ENCODE data around the gene ACOT7.
"Not testable (repeated sequence)": the region's sequence is repeated elsewhere in the genome, so short reads cannot be mapped to it uniquely, and the experiment has no call there.

ACOT7 gene

DNA sequence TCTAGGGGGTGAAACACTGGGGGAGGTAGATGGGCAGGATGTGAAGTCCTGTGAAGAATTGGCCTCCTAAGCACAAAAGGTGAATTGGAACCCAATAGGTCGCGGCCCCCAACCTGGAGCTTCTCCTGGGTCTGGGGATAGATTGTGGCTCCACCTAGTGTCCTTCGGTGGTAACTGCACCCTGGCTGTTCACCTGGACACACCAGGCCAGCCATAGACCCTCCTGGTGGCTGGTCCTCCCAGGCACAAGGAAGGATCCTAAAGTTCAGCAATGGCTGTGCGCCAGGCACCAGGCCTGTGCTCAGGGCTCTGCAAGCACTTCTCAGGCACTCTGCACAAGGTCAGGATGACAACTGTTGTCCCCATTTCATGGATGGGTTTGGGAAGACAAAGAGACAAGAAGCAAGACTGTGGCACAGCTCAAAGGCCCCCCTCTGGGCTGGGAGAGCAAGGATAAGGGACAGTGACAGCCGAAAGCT lies 44.5 kb upstream of the ACOT7 start:
- H3K4me2 ChIP-seq (ENCODE audit: low read depth, low read length): no peak overlapping the region
- DNase-seq: peak; percentile 45
- H3K4me3 ChIP-seq (ENCODE audit: low read length): no peak overlapping the region
- no peaks in the 10 kb centered on the region for H3F3A ChIP-seq (ENCODE audit: insufficient read depth, low read length)
- H3K27ac ChIP-seq (ENCODE audit: low read length): no peak overlapping the region
- H3K79me2 ChIP-seq (ENCODE audit: low read length): no peaks in the 10 kb centered on the region
- H3K4me1 ChIP-seq (ENCODE audit: low read length): no peaks in the 10 kb centered on the region
- peaks cover 68% of the 10 kb centered on the region for H3K27me3 ChIP-seq (replicated peaks; ENCODE audit: insufficient read depth, low read length)
- no peaks in the 10 kb centered on the region for H3K36me3 ChIP-seq (replicated peaks; ENCODE audit: insufficient read depth, low read length)
- no peak overlapping the region for H3K9ac ChIP-seq (ENCODE audit: low read length)
- no peaks in the 10 kb centered on the region for H3K9me2 ChIP-seq (replicated peaks; ENCODE audit: insufficient read depth, low read length)
- H4K20me1 ChIP-seq (ENCODE audit: insufficient read depth, low read length): no peaks in the 10 kb centered on the region
- no peaks in the 10 kb centered on the region for H3K9me3 ChIP-seq (replicated peaks; ENCODE audit: insufficient read depth, low read length)
- TF ChIP-seq, protein P1, sequence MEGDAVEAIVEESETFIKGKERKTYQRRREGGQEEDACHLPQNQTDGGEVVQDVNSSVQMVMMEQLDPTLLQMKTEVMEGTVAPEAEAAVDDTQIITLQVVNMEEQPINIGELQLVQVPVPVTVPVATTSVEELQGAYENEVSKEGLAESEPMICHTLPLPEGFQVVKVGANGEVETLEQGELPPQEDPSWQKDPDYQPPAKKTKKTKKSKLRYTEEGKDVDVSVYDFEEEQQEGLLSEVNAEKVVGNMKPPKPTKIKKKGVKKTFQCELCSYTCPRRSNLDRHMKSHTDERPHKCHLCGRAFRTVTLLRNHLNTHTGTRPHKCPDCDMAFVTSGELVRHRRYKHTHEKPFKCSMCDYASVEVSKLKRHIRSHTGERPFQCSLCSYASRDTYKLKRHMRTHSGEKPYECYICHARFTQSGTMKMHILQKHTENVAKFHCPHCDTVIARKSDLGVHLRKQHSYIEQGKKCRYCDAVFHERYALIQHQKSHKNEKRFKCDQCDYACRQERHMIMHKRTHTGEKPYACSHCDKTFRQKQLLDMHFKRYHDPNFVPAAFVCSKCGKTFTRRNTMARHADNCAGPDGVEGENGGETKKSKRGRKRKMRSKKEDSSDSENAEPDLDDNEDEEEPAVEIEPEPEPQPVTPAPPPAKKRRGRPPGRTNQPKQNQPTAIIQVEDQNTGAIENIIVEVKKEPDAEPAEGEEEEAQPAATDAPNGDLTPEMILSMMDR (IDR thresholded peaks at IDR 0.05; ENCODE audit: low read length): peak; percentile 83
- TF ChIP-seq EZH2 (optimal IDR thresholded peaks at IDR 0.05; ENCODE audit: low read depth, low read length) (no peak), EZH2phosphoT487 (IDR thresholded peaks at IDR 0.05; ENCODE audit: low read length) (no peak)
- no peak overlapping the region for H2AFZ ChIP-seq (ENCODE audit: low read length)

DNA sequence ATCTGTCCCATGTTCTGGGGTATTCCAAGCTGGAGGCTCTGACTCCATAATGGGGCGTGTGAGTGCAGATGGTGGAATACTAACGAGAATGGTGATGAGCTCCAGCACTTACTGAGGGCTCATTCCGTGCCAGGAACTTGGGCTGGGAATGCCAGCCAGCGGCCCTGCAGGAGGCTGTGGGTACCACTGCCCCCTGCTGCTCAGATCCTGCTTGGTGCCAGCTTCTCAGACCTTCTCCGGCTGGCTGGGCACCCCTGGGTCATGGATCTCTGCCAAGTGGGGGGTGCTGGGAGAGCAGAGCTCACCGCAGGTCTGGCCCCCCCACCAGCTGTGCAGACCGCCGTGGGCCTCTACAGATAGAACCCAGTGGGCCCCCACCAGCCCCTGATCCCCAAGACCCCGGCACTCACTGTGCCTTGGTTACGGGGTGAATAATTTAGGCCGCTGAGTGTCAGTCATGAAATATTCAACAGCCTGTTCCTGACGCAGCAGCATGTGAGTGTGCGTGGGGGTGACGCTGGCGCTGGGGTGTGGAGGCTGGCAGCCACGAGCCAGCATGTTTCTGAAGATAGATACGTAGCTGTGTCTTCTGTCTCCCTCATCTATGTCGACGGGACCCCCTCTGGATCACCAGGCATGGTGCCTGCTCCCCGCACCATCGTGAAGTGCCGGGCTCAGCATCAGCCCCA lies 43.6 kb upstream of the ACOT7 start:
- H3K27ac ChIP-seq (ENCODE audit: low read length); H3K9ac ChIP-seq (ENCODE audit: low read length); H3F3A ChIP-seq (ENCODE audit: insufficient read depth, low read length); H3K9me2 ChIP-seq (replicated peaks; ENCODE audit: insufficient read depth, low read length); H3K4me1 ChIP-seq (ENCODE audit: low read length); H3K9me3 ChIP-seq (replicated peaks; ENCODE audit: insufficient read depth, low read length); H3K4me2 ChIP-seq (ENCODE audit: low read depth, low read length); DNase-seq; H2AFZ ChIP-seq (ENCODE audit: low read length); H3K36me3 ChIP-seq (replicated peaks; ENCODE audit: insufficient read depth, low read length); H3K4me3 ChIP-seq (ENCODE audit: low read length); H3K79me2 ChIP-seq (ENCODE audit: low read length); H4K20me1 ChIP-seq (ENCODE audit: insufficient read depth, low read length): not testable (repeated sequence)
- TF ChIP-seq, protein P1 (IDR thresholded peaks at IDR 0.05; ENCODE audit: low read length): peak; percentile 15
- H3K27me3 ChIP-seq (replicated peaks; ENCODE audit: insufficient read depth, low read length): peaks cover 71% of the 10 kb centered on the region

DNA sequence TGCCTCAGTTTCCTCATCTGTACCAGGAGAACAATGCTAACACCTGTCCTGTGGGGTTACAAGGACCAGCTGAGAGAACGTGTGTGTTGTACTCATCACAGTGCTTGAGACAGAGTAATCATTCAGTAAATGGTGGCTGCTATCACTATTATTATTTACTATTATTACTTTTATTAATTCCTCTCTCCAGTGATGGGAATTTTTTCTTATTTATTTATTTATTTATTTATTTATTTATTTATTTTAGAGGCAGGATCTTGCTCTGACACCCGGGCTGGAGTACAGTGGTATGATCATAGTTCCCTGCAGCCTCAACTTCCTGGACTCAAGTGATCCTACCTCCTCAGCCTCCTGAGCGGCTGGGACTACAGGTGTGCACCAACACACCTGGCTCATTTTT lies 42.7 kb upstream of the ACOT7 start:
- DNase-seq; H3K9me2 ChIP-seq (replicated peaks; ENCODE audit: insufficient read depth, low read length); H3K36me3 ChIP-seq (replicated peaks; ENCODE audit: insufficient read depth, low read length); H3K4me2 ChIP-seq (ENCODE audit: low read depth, low read length); H3K9me3 ChIP-seq (replicated peaks; ENCODE audit: insufficient read depth, low read length); H3K9ac ChIP-seq (ENCODE audit: low read length); H3K4me3 ChIP-seq (ENCODE audit: low read length); H4K20me1 ChIP-seq (ENCODE audit: insufficient read depth, low read length); H3K27ac ChIP-seq (ENCODE audit: low read length); H2AFZ ChIP-seq (ENCODE audit: low read length); H3F3A ChIP-seq (ENCODE audit: insufficient read depth, low read length); H3K4me1 ChIP-seq (ENCODE audit: low read length); H3K79me2 ChIP-seq (ENCODE audit: low read length): not testable (repeated sequence)
- peaks cover 74% of the 10 kb centered on the region for H3K27me3 ChIP-seq (replicated peaks; ENCODE audit: insufficient read depth, low read length)

DNA sequence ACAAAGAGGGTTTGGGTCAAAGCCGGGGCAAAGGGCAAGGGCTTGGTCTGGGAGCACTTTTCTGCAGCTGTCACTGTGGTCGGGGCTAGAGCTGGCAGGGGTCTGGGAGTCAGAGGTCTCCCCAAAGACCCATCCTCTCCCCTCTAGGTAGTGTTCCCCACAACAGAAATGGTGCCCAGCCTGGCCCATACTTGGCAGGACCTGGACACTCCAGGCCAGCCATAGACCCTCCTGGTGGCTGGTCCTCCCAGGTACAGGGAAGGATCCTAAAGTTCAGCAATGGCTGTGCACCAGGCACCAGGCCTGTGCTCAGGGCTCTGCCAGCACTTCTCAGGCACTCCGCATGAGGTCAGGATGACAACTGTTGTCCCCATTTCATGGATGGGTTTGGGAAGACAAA lies 42.0 kb upstream of the ACOT7 start:
- Histone ChIP-seq H3K27ac (ENCODE audit: low read length) (no peak overlapping the region), H4K20me1 (ENCODE audit: insufficient read depth, low read length) (no peaks in the 10 kb centered on the region), H3F3A (ENCODE audit: insufficient read depth, low read length) (no peaks in the 10 kb centered on the region), H2AFZ (ENCODE audit: low read length) (no peak overlapping the region), H3K4me3 (ENCODE audit: low read length) (no peak overlapping the region), H3K9me3 (replicated peaks; ENCODE audit: insufficient read depth, low read length) (no peaks in the 10 kb centered on the region), H3K79me2 (ENCODE audit: low read length) (no peaks in the 10 kb centered on the region), H3K9me2 (replicated peaks; ENCODE audit: insufficient read depth, low read length) (no peaks in the 10 kb centered on the region), H3K27me3 (replicated peaks; ENCODE audit: insufficient read depth, low read length) (peaks cover 76% of the 10 kb centered on the region), H3K36me3 (replicated peaks; ENCODE audit: insufficient read depth, low read length) (no peaks in the 10 kb centered on the region), H3K4me2 (ENCODE audit: low read depth, low read length) (no peak overlapping the region), H3K9ac (ENCODE audit: low read length) (no peak overlapping the region), H3K4me1 (ENCODE audit: low read length) (no peaks in the 10 kb centered on the region)
- DNase-seq: no peak
- TF ChIP-seq, protein P1 (IDR thresholded peaks at IDR 0.05; ENCODE audit: low read length): no peak
- TF ChIP-seq EZH2phosphoT487 (IDR thresholded peaks at IDR 0.05; ENCODE audit: low read length) (no peak), EZH2 (optimal IDR thresholded peaks at IDR 0.05; ENCODE audit: low read depth, low read length) (no peak)
